Measurements from ENCODE around the gene SLC25A53.

The SLC25A53 gene

DNA sequence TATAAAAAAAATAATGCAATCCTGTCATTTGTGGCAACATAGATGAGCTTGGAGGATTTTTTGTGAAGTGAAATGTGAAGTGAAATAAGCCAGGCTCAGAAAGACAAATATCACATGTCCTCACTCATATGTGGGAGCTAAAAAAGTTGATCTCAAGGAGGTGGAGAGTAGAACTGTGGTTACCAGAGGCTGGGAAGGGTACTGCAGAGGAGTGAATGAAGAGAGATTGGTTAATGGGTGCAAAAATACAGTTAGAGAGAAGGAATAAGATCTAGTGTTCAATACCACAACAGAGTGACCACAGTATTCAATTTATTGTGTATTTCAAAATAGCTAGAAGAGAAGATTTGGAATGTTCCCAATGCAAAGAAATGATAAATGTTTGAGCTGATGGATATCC is 57.9 kb downstream of the SLC25A53 start:
- H3K27me3 ChIP-seq (replicated peaks; ENCODE audit: control insufficient read depth, insufficient read depth, low read length): no peaks in the 10 kb centered on the region; the same call in 1 of the 2 replicates
- no peaks in the 10 kb centered on the region for H3K36me3 ChIP-seq (ENCODE audit: control insufficient read depth, insufficient read depth, low read length)
- TF ChIP-seq, protein P1, sequence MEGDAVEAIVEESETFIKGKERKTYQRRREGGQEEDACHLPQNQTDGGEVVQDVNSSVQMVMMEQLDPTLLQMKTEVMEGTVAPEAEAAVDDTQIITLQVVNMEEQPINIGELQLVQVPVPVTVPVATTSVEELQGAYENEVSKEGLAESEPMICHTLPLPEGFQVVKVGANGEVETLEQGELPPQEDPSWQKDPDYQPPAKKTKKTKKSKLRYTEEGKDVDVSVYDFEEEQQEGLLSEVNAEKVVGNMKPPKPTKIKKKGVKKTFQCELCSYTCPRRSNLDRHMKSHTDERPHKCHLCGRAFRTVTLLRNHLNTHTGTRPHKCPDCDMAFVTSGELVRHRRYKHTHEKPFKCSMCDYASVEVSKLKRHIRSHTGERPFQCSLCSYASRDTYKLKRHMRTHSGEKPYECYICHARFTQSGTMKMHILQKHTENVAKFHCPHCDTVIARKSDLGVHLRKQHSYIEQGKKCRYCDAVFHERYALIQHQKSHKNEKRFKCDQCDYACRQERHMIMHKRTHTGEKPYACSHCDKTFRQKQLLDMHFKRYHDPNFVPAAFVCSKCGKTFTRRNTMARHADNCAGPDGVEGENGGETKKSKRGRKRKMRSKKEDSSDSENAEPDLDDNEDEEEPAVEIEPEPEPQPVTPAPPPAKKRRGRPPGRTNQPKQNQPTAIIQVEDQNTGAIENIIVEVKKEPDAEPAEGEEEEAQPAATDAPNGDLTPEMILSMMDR (IDR thresholded peaks at IDR 0.05; ENCODE audit: insufficient read depth, low read length, poor library complexity, severe bottlenecking): no peak
- H3K4me3 ChIP-seq (replicated peaks; ENCODE audit: low read depth, low read length): no peak overlapping the region
- no peak for DNase-seq (ENCODE audit: extremely low read depth, insufficient read length)

DNA sequence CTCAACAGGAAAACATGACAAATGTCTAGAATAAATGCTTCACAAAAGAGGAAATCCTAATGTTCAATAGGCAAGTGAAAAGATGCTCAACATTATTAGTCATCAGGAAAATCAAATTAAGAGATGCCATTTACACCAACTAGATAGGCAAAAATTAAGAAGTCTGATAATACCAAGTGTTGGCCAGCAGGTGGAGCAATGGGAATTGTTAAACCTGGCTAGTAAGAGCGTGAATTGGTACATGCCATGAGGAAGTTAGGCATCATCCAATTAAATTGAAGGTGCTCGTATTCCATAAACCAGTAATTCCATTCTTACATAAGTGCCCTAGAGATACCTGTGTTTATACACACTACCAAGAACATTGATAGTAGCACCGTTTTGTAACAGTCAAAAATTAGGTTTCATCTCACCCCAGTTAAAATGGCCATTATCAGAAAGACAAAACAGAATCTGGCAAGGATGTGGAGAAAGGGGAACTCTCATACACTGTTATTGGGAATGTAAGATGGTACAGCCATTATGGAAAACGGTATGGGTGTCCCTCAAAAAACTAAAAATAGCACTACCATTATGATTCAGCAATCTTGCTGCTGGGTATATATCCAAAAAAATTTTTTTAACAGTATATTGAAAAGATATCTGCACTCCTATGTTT is 58.5 kb downstream of the SLC25A53 start:
- no peak overlapping the region for H3K4me3 ChIP-seq (replicated peaks; ENCODE audit: low read depth, low read length)
- H3K36me3 ChIP-seq (ENCODE audit: control insufficient read depth, insufficient read depth, low read length): no peaks in the 10 kb centered on the region
- TF ChIP-seq, protein P1 (IDR thresholded peaks at IDR 0.05; ENCODE audit: insufficient read depth, low read length, poor library complexity, severe bottlenecking): peak; percentile 61
- DNase-seq (ENCODE audit: extremely low read depth, insufficient read length): no peak
- H3K27me3 ChIP-seq (replicated peaks; ENCODE audit: control insufficient read depth, insufficient read depth, low read length): no peaks in the 10 kb centered on the region; the same call in 1 of the 2 replicates

DNA sequence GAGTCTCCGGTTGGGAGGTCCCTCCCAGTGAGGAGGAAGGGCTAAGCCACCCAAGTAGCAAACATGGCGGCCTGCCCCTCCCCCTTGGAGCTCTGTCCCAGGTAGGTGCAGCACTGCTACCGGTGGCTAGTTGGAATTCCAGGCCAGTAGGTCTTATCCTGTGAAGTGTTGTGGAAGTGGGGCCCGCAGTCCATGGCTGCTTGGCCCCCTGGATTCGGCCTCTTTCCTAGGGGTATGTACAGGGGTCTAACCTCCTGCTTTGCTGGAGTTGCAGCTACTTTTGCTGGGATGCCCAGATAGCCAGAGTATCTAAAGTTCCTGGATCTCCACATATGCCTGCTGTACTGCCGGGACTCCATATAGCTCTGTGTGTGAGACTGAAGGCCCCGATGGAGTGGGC is 70.9 kb downstream of the SLC25A53 start:
- H3K36me3 ChIP-seq (ENCODE audit: control insufficient read depth, insufficient read depth, low read length): no peaks in the 10 kb centered on the region
- H3K27me3 ChIP-seq (replicated peaks; ENCODE audit: control insufficient read depth, insufficient read depth, low read length): no peaks in the 10 kb centered on the region
- no peak overlapping the region for H3K4me3 ChIP-seq (replicated peaks; ENCODE audit: low read depth, low read length)
- TF ChIP-seq, protein P1 (IDR thresholded peaks at IDR 0.05; ENCODE audit: insufficient read depth, low read length, poor library complexity, severe bottlenecking): no peak
- DNase-seq (ENCODE audit: extremely low read depth, insufficient read length): no peak

DNA sequence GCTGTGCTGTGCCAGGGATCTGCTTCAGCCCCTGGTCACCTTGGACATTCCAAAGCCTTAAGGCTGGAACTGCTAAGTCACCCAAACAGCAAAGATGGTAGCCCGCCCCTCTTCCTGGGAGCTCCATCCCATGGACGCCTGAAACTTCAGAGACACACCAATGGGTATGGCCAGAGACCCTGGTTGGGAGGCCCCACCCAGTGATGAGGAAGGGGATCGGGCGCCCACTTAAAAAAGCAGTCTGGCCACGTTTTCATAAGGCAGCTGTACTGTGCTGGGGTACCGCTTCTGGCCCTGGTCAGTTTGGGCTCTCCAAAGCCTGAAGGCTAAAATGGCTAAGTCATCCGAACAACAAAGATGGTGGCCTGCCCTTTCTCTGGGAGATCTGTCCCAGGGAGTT is 71.3 kb downstream of the SLC25A53 start:
- no peaks in the 10 kb centered on the region for H3K27me3 ChIP-seq (replicated peaks; ENCODE audit: control insufficient read depth, insufficient read depth, low read length)
- TF ChIP-seq, protein P1 (IDR thresholded peaks at IDR 0.05; ENCODE audit: insufficient read depth, low read length, poor library complexity, severe bottlenecking): no peak
- no peaks in the 10 kb centered on the region for H3K36me3 ChIP-seq (ENCODE audit: control insufficient read depth, insufficient read depth, low read length)
- H3K4me3 ChIP-seq (replicated peaks; ENCODE audit: low read depth, low read length): no peak overlapping the region
- no peak for DNase-seq (ENCODE audit: extremely low read depth, insufficient read length)

DNA sequence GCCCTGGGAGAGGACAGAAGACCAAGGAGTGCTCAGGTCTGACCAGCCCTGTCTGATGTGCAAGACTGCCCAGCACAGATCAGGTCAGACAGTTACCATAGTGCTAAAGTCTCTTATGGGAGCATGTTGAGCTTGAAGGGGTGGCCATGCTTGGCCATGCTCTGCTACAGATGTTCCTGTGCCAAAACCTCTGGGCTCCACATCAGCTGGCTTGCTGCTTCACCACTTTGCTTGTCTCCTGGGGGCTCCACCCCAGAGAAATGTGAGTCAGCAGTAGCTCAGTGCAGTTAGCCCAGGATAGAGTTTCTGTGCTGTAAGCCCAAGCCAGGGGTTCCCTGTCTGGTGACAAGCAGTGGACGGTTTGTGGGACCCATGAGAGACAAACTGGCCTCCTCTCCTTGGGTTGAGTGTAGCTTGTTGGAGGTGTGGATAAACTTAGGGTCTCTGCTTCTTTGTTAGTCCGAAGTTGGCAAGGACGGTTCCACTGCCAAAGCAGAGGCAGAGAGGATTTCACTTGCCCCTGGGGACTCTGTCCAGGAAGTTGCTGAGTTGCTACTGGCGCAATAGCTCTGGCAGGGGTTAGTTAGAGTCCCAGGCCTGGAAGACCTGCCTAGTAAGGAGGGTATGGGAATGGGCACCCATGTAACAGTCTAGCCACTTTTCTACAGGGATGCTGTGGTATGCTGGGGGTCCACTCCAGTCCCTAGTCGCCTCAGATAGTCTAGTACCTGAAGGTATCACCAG is 72.1 kb downstream of the SLC25A53 start:
- Histone ChIP-seq H3K4me3 (replicated peaks; ENCODE audit: low read depth, low read length) (no peak overlapping the region), H3K27me3 (replicated peaks; ENCODE audit: control insufficient read depth, insufficient read depth, low read length) (no peaks in the 10 kb centered on the region), H3K36me3 (ENCODE audit: control insufficient read depth, insufficient read depth, low read length) (no peaks in the 10 kb centered on the region)
- DNase-seq (ENCODE audit: extremely low read depth, insufficient read length): no peak
- TF ChIP-seq, protein P1 (IDR thresholded peaks at IDR 0.05; ENCODE audit: insufficient read depth, low read length, poor library complexity, severe bottlenecking): no peak
